Testis (tissue), 3 donors: Measurements from ENCODE around the gene IFIT3. TPM values are rescaled to one million over a fixed set of nuclear protein-coding genes. Genes with fewer than 3 reads are reported as not detected.
A peak's percentile ranks its signal among the peaks of the same experiment; 100 is the strongest.

Experiments
- DNase-seq: peaks from one replicate; pipeline ENCODE4 v3.0.0-alpha.2; 2019
- H3K27ac ChIP-seq, 2 donors: fragments of 200-600 bp; sonication (generic); one replicate each; pipeline ENCODE4 v1.5.1; 2019
- H3K27me3 ChIP-seq: fragments of 200-600 bp; sonication (generic); one replicate; pipeline ENCODE4 v1.5.1; 2019
- H3K36me3 ChIP-seq: fragments of 200-600 bp; sonication (generic); one replicate; pipeline ENCODE4 v1.5.1; 2017; ENCODE audit warnings: low read depth; ENCODE audit errors: missing control alignments
- H3K4me1 ChIP-seq: fragments of 200-600 bp; sonication (generic); one replicate; pipeline ENCODE4 v1.5.1; 2019
- H3K4me3 ChIP-seq, 2 donors: fragments of 200-600 bp; sonication (generic); one replicate each; pipeline ENCODE4 v1.5.1; 2017 to 2019
- H3K9me3 ChIP-seq: fragments of 200-600 bp; sonication (generic); one replicate; pipeline ENCODE4 v1.5.1; 2017
- CTCF ChIP-seq, 3 experiments: fragments of 450-650 bp in 2 of 3; fragments of 200-600 bp in 1 of 3; sonication (generic) in 1 of 3; IDR thresholded peaks; one replicate each; pipeline ENCODE4 v1.5.1; 2016 to 2019; ENCODE audit warnings: antibody characterized with exemption in 3 of 3, mild to moderate bottlenecking in 2 of 3, moderate library complexity in 1 of 3
- POLR2A ChIP-seq: fragments of 450-650 bp; IDR thresholded peaks from one replicate; pipeline ENCODE4 v1.6.1; 2017; ENCODE audit warnings: antibody characterized with exemption, mild to moderate bottlenecking, moderate library complexity
- WGBS, 2 donors: methylation state at CpG; one replicate each; pipeline ENCODE4 v1.1.5; 2018; 5-methylcytosine and 5-hydroxymethylcytosine counted together
- intact Hi-C: fragments of 100-400 bp; cut with DNase I; formaldehyde crosslinking; loops from one replicate; pipeline ENCODE4 v1.15.1; 2023; ENCODE audit warnings: low total_unique reads
- polyA plus RNA-seq: library from polyadenylated mRNA; stranded (reverse); fragments of 350-450 nt; fragmentation: Illumina TruSeq; extraction: RNeasy Lipid Tissue Mini Kit (QIAGEN cat#74804); gene quantifications from one replicate; pipeline ENCODE4 v1.2.3, GENCODE V29; 2014; ENCODE audit warnings: low read depth, low replicate concordance; ENCODE audit not compliant: insufficient read depth
- total RNA-seq, 2 donors: library from RNA; depleted of rRNA; stranded (reverse); fragments of >200 nt; gene quantifications; one replicate each; pipeline ENCODE4 v1.2.3, GENCODE V29; 2016

Gene IFIT3
- total and polyA plus RNA-seq, 3 donors from 2014 or later, result 5.4 to 10.6 (median 6.9) TPM

GRCh38 chr10:89294721-89295239 is 33.0 kb upstream of the IFIT3 start:
- peaks cover 5% of the 10 kb centered on the region for H3K4me1 ChIP-seq
- no peaks in the 10 kb centered on the region for H3K36me3 ChIP-seq
- no peak for TF ChIP-seq CTCF (IDR thresholded peaks at IDR 0.05)
- TF ChIP-seq POLR2A, result no peak
- no peaks in the 10 kb centered on the region for H3K27me3 ChIP-seq
- no peak overlapping the region for H3K4me3 ChIP-seq
- 85 to 86% methylated on average over 3 of the region's 3 CpGs for WGBS, 2 donors
- H3K27ac ChIP-seq, result no peak overlapping the region
- H3K9me3 ChIP-seq, result no peaks in the 10 kb centered on the region
- no peak for DNase-seq
- intact Hi-C loops, result no loop called here

GRCh38 chr10:89295597-89295996 is 32.2 kb upstream of the IFIT3 start:
- Histone ChIP-seq H3K27ac (peak overlapping the region in 1 of 2 donors; percentile 50), H3K27me3 (no peaks in the 10 kb centered on the region), H3K4me3 (no peak overlapping the region), H3K36me3 (no peaks in the 10 kb centered on the region), H3K4me1 (peaks cover 5% of the 10 kb centered on the region), H3K9me3 (no peaks in the 10 kb centered on the region)
- intact Hi-C loops, result no loop called here
- DNase-seq, result no peak
- TF ChIP-seq CTCF (IDR thresholded peaks at IDR 0.05), result no peak
- TF ChIP-seq POLR2A, result no peak
- 47 to 77% methylated on average over 1 of the region's 1 CpG for WGBS, 2 donors

- Histone ChIP-seq H3K4me1 (peaks cover 9% of the 10 kb centered on the region), H3K36me3 (no peaks in the 10 kb centered on the region), H3K4me3 (no peak overlapping the region), H3K9me3 (no peaks in the 10 kb centered on the region), H3K27me3 (no peaks in the 10 kb centered on the region), H3K27ac (peak overlapping the region; percentile 31 to 50)
- intact Hi-C loops, result no loop called here
- DNase-seq, result peak; percentile 17
- TF ChIP-seq POLR2A (no peak), CTCF (IDR thresholded peaks at IDR 0.05) (no peak)
- WGBS, 2 donors, result 56 to 68% methylated on average over 5 of the region's 5 CpGs
Measured at GRCh38 chr10:89296220-89296648, 31.6 kb upstream of the IFIT3 start.

- WGBS, 2 donors, result 92 to 98% methylated on average over 4 of the region's 4 CpGs
- intact Hi-C loops, result no loop called here
- no peak for DNase-seq
Measured at GRCh38 chr10:89297356-89297755, 30.4 kb upstream of the IFIT3 start.

More at GRCh38 chr10:89297356-89297755, 30.4 kb upstream of the IFIT3 start:
- Histone ChIP-seq H3K4me1 (peaks cover 10% of the 10 kb centered on the region), H3K9me3 (no peaks in the 10 kb centered on the region), H3K27ac (peak overlapping the region in 1 of 2 donors; percentile 50), H3K36me3 (no peaks in the 10 kb centered on the region), H3K27me3 (no peaks in the 10 kb centered on the region), H3K4me3 (no peak overlapping the region)
- no peak for TF ChIP-seq POLR2A
- TF ChIP-seq CTCF (IDR thresholded peaks at IDR 0.05), result no peak
